Renal cortex interstitium (tissue), 15 donors: ENCODE results near the gene DPH6. TPM values are rescaled to one million over a fixed set of nuclear protein-coding genes. Genes with fewer than 3 reads are reported as not detected.
A peak's percentile ranks its signal among the peaks of the same experiment; 100 is the strongest.
"Not testable (repeated sequence)": the region's sequence is repeated elsewhere in the genome, so short reads cannot be mapped to it uniquely, and the experiment has no call there.

Source experiments
- DNase-seq, 11 donors: peaks; one replicate each; pipeline ENCODE4 v3.0.0-alpha.2; 2013; ENCODE audit warnings: low read depth in 9 of 11, low spot score in 4 of 11; ENCODE audit errors: extremely low read depth in 1 of 11
- long read RNA-seq, 16 experiments: transcript quantifications; one replicate each; lab custom pipeline, GENCODE V29; 2026
- polyA plus RNA-seq, 3 donors: library from polyadenylated mRNA; unstranded; fragments of 120-200 nt; gene quantifications; one replicate each; pipeline ENCODE4 v1.2.1, GENCODE V29; 2013; ENCODE audit not compliant: insufficient read length in 3 of 3

The DPH6 gene, protein sequence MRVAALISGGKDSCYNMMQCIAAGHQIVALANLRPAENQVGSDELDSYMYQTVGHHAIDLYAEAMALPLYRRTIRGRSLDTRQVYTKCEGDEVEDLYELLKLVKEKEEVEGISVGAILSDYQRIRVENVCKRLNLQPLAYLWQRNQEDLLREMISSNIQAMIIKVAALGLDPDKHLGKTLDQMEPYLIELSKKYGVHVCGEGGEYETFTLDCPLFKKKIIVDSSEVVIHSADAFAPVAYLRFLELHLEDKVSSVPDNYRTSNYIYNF
- 10 to 100 TPM; 15.7 to 19.8 (median 18.9) TPM for polyA plus RNA-seq
- long read RNA-seq, donor 1, partial matches to known transcripts = 0 of 2 reads
- long read RNA-seq, donor 1, other reads (novel, unspliced or antisense) = 0 of 2 reads
- long read RNA-seq, donor 2, partial matches to known transcripts = 0 of 2 reads
- long read RNA-seq, donor 2, other reads (novel, unspliced or antisense) = 0 of 2 reads
- long read RNA-seq, donor 3, partial matches to known transcripts = 0 of 3 reads
- long read RNA-seq, donor 3, other reads (novel, unspliced or antisense) = 0 of 3 reads
- long read RNA-seq, donor 4 = 0 reads
- long read RNA-seq, donor 5 = 0 reads
- long read RNA-seq, donor 6, partial matches to known transcripts = 0 of 1 reads
- long read RNA-seq, donor 6, other reads (novel, unspliced or antisense) = 0 of 1 reads
- long read RNA-seq, donor 7, partial matches to known transcripts = 0 of 3 reads
- long read RNA-seq, donor 7, other reads (novel, unspliced or antisense) = 0 of 3 reads
- long read RNA-seq, donor 8 = 0 reads
- long read RNA-seq, donor 9, partial matches to known transcripts = 0 of 1 reads
- long read RNA-seq, donor 9, other reads (novel, unspliced or antisense) = 0 of 1 reads
- long read RNA-seq, donor 10, partial matches to known transcripts = 0 of 5 reads
- long read RNA-seq, donor 10, other reads (novel, unspliced or antisense) = 0 of 5 reads
- long read RNA-seq, donor 11, partial matches to known transcripts = 0 of 1 reads
- long read RNA-seq, donor 11, other reads (novel, unspliced or antisense) = 0 of 1 reads
- long read RNA-seq, donor 12 = 0 reads
- long read RNA-seq, donor 13 = 0 reads
- long read RNA-seq, donor 14, partial matches to known transcripts = 0 of 2 reads
- long read RNA-seq, donor 14, other reads (novel, unspliced or antisense) = 0 of 2 reads
- long read RNA-seq, donor 15, partial matches to known transcripts = 0 of 1 reads
- long read RNA-seq, donor 15, other reads (novel, unspliced or antisense) = 0 of 1 reads
- long read RNA-seq, donor 16, partial matches to known transcripts = 6 of 11 reads
- long read RNA-seq, donor 16, other reads (novel, unspliced or antisense) = 0 of 11 reads

DNA sequence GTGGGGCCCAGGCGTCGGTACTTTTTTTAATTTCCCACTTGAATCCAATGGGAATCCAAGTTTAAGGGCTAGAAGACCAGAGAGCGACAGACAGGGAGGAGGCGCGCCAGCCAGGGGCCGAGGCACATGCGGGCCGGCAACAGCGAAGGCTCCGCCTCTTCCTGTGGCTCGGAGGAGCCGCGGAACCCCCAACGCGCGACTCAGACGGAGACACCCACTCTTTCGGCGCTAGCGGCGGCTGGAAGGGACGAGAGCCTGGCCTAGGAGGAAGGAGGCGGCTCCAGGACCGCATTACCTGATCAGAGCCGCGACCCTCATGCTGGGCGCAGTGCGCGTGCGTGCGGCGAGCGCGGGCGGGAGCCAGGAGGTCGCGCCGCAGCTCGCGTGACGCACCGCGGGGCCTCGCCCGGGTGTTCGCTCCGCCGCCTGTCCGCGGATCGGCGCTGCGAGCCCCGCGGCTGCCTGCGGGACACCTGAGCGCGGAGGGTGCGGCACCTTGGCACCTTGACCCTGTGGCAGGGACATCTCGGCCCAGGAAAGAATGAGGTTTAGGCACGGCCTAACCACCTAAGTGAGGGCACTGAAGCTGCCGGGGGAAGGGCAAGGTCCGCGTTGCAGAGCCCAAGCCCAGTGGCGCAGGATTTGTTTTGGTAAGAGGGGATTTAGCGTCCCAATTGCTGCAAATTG is at the start of gene DPH6:
Gene DPH6 (minus strand): TSS at position 342 of the 687 bp plus-strand sequence. CDS start 24 bp downstream, at position 318.
- DNase-seq = peak; percentile 63 to 83 (median 81)

DNA sequence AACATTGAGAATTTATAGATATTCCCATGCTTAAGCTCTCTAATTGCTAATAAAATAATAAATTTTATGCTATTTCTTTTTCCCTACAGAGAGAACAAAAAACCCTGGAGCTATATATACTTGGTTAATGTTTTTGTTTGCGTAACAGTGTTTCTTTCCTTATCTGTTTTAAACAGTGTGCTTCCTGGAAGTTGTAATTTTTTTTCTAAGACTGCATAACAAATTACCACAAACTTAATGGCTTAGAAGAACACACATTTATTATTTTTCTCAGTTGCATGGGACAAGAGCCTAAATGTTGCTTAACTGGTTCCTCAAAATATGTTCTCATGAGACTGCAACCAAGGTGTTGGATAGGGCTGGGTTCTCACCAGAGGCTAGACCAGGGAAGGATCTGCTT is 49.7 kb upstream of the DPH6 start:
- DNase-seq = peak in 2 of 11 donors; percentile 8 to 12

DNA sequence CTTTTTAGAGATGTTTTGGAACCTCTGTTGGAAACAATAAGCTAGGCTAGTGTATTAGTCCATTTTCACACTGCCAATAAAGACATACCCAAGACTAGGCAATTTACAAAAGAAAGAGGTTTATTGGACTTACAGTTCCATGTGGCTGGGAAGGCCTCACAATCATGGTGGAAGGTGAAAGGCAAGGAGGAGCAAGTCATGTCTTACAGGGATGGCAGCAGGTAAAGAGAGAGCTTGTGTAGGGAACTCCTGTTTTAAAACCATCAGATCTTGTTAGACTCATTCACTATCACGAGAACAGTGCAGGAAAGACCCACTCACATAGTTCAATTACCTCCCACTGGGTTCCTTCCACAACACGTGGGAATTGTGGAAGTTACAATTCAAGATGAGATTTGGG is 46.0 kb upstream of the DPH6 start:
- DNase-seq = not testable (repeated sequence)

DNA sequence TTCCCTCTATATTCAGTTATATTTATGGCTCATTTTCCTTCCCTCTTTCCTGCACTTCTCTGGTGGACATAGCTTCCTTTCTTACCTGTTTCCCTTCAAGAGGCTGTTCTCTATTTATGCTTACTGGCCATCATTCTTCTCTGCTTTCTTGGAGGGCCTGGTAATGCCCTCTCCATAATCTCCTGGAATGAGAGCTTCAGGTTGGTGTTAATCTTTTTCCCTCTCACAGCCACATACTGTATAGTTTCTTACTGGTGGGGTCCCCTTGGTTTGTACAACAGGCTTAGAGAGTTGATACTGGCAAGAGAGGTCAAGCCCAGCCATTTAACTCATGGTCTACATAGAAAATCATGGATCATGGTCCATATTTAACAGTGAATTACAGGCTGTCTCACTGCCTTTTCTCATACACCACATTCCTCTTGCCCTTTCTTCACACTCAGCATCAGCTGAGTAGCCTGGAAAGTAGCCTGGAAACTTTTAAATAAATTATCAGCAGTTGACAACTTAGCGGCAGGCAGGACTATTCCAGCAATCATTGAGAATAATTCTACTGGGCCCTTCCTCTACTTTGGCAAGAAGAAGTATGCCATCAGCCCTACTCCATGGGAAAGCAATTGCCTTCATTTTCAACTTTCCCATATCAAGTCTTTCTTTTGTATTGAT is 38.0 kb upstream of the DPH6 start:
- DNase-seq = peak in 4 of 11 donors; percentile 8 to 17 (median 12)

DNA sequence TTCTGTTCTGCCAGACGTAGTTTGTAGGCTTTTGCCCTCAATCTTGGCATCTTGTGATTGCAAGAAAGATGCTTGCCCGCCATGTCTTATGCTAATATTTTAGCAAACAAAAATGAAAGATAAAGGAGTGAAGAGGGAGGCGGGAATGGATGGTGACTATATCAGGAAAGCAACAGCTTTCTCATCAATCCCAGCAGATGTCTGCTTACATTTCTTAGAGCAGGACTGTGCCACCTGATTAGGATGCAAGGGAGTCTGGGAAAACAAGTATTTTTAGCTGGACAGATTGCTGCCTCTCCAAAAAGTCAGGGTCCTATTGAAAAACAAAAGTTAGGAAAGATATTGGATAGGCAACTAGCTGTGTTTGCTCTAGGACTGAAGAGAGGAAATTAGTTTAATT is 34.6 kb upstream of the DPH6 start:
- DNase-seq = no peak

DNA sequence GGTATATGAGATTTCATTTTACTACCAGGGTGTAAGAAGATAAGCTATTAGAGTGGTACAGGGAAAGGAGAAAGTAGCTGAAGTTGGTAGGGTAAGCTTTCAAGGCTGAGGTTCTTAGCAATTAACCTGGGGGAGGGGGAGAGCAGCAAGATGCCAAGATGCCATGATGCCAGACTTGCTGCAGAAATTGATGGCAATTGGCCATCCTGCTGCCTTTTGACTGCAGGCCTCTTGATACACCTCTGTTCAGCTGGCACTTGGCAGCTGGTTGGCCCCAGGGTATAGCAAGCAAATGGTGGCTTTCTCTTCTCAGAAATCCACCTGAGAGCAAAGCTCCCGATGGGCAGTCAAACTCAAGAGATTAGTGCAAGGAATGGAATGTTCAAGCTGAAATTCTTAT is 21.4 kb upstream of the DPH6 start:
- no peak for DNase-seq

DNA sequence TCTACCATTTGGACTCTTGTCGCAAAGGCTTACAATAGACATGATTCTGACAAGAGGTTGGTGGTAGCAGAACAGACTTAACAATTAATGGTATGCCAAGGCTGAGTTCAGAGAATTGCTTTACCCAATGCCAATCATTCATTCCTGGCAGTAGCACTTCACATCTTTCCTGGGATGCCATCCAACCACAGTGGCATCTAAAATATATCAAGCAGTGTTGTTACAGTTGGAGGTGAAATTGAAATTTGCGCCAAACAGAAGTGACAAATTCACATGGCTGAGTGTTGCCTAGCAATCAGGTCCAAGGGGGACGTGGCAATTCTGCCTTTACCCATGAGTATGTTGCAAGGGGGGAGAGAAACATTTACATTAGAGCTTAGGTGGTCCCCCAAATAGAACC is 21.0 kb upstream of the DPH6 start:
- no peak for DNase-seq

DNA sequence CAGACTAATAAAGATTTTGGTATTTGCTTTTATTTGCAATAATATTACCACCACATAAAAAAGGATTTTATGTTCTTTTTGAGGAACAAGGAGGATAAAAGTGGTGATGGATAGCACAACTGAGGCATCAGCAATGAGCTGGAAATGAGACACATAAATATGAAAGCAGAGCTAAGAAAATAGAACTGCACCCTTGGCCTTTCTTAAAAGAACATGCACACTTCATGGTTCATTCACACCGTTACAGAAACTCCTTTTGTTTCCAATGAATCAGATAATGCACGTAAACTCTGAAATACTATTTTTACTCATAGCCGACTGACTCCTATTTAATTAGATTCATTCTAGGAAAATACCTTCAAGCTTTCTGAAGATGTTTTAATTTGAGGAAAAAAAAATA is 19.9 kb upstream of the DPH6 start:
- DNase-seq = no peak

DNA sequence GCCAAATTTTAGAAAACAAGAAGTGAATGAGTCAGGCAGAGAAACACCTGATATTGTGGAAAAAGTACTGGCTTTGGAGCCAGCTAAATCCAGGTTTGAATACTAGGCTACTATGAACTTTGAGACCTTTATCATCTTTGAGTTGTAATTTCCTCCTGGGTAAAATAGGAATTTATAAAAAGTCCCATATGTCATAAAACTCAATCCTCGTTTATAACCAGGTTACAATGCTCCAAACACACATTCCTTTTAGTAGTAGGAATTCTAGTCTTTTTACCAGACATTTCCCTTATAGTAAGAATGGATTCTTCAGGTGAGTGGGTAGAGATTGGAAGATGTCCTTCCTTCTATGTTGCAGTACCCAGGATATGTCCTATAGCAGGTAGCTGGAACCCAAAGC is 16.7 kb upstream of the DPH6 start:
- DNase-seq = no peak

DNA sequence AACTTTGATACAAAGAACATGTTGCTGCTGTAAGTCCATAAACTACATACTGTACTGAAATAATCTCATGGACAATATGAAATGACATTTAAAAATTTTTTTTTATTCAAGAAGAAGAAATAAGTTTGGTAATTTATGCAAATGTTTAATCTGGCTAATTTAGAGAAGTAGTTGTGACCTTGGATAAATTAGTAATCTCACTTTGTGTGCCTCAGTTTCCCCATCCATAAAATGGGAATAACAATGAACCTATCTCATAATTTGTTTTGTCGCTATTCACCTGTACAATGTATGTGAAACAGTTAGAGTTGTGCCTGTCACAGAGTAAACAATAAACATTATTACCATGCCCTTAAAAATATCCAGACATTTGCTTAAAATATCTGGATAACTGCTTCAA is 15.3 kb upstream of the DPH6 start:
- no peak for DNase-seq

DNA sequence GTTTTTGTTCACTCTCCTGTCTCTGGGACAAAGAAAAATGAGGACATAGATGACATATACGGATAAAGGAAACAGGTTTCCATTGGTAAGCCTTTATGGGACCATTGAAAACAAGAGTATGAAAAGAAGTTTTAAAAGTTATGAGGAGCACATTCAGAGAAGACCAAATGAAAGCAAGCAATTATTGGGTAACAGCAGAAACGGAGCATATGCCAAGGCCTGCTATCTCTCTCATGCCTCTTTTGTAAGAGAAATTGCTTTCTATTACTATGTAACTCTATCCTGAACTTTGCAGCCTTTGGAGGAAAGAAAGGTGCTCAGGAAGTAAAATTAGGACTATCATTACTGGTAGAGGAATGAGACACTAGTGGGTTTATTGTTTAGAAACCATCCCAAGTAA is 14.9 kb upstream of the DPH6 start:
- no peak for DNase-seq

DNA sequence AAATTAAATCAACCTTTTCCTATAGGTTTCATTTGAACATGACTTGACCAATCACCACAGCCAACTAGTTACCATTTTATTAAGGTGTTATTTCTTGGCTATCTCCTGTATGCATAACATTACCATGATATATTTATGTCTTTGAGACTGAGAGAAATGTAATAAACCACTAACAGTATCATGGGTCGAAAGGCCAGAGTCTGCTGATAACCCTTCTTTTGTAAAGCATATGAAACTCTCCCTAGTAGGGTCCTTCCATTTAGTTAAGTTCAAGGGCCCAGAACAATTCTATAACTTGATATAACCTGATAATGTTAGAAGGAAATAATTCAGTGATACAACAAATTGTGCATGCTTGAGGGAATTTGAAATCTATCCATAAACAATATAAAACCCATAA is 14.3 kb upstream of the DPH6 start:
- DNase-seq = no peak

DNA sequence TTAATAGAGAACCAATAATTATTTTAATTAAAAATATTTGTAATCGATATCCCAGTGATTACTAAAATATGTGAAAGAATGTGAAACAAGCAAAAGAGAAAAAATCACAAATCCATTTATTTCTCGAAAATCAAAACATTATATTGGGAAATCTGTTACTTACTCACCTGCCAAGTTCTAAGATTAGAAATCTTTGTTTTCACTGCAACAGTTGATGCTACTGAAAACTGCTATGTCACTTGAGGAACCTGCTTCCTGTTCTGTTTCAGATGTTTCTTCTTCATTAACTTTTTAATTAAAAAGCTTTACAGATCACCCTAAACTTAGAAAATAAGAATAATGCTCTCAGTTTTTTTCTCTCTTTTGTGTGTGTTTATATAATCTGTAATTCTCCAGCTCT is 13.7 kb upstream of the DPH6 start:
- DNase-seq = no peak

DNA sequence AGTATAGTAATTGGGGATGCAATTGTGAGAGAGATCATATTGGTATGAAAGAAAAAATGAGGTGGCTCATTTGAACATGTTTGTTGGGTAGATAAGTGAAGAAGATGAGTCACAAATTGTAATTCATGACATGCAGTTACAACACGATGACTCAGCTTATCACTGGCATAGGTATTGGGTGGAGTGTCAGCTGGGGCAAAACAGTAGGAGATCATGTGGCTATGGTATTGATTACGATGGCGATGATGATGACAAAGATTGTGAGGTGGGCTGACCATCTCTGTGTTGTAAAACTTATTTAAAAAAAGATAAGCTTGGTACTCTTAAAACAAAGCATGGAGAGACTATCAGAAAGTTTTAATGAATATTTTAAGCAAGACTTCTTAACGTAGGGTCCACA is 11.6 kb upstream of the DPH6 start:
- no peak for DNase-seq

DNA sequence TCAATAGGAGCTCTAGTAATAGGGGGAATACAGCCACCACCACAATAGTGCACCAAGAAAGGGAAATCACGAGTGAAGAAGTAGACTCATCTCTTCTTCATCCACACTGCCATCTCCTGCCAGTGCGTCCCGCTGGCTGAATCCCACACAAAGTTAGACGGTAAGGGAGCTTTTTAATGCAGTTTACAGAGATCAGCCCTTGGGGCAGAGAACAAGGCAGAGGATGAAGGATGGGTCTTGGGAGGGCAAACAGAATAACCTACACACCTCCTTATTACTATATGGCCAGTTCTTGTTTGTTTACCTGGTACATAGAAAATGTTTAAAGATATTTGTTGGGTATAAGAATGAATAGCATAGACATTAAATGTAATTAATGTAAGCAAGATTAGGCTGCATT is 11.0 kb upstream of the DPH6 start:
- DNase-seq = no peak

DNA sequence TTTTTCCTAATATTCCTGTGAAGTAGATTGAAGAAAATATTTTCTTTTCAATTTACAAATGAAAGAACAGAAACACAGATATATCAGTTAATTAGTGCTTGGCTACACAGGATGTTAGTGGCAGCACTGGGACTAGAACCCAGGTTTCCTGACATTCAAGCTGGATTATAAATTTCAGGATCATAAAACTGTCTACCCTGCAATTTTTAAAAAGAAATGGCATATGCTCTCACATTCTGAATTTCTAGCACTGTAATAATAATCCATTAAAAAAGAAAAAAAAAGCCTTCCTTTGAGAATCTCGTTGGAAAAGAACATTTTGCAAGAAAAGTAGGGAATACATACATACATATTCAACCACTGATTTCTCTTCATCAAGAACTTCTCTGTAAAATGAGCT is 9.3 kb upstream of the DPH6 start:
- DNase-seq = no peak

DNA sequence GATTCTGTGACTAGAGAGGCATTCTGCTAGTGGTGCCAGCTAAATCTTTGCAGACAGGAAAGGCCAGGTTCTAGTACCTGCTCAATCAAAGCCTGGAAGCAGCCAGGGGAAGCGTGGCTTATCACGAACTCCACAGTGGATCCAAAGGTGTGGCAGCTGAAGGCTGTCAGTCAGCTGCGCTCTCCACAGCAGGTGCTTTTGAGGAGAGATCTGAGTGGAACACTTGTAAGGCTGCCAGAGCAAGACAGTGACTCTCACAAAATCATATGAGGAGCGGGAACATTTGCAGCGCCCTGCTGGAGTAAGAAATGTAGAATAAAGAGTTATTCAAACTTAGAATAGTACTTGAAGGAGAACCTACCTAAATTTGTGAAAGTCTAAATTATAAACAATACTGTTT is 5.0 kb upstream of the DPH6 start:
- DNase-seq = no peak

DNA sequence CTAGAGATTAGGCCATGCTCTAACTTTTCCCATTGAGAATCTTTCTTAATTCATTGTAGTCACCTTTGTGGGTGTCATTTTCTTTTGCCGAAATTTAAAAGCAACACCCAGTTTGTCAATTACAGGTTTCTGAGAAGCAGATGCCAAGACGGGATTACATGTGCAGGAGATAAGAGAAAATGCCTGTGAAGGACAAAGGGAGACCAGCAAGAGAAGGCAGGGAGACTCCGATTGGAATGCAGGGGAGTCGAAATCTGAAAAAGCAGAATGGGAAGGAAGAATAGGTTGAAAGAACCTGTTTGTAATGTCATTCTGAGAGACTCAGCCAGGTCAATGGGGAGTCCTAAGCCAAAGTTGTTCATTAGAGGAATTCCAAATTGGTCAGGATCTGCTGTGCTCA is 3.6 kb upstream of the DPH6 start:
- no peak for DNase-seq
